ENCODE measurements around the gene WDFY3. TPM values are rescaled to one million over a fixed set of nuclear protein-coding genes. Genes with fewer than 3 reads are reported as not detected.

The WDFY3 gene
- polyA plus RNA-seq, 1 of the 3 experiments (the other 2 are of a cell fraction) = 13.8 TPM

DNA sequence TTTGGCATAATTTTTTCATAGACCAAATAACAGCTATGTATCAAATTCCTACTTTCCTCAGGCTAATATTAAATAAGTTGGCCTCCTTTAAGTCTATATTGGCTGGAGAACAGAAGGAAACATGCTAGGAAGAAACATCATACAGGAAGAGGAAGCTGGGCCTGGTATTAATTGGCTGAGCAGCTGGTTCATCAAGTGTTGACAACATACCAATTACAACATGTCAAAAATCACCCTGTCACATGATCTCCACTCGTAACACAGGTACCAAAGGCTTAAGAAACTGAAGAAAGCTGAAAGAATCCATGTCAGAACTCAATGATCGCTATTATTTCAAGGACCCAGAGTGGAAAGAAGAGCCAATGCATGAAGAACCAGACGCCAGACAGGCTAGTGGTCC, 10.5 kb downstream of the WDFY3 start:
- H4K20me1 ChIP-seq (ENCODE audit: insufficient read depth) = peaks cover 87% of the 10 kb centered on the region
- peaks cover 0 to 6% of the 10 kb centered on the region in 2 experiments; a peak in 3 of 4 replicates for H3K4me1 ChIP-seq (ENCODE audit: control insufficient read depth in 1 of 2, insufficient read depth in 2 of 2, low read depth in 1 of 2, low read length in 1 of 2)
- no peaks in the 10 kb centered on the region for H3K36me3 ChIP-seq (replicated peaks in 1 of 2; ENCODE audit: control insufficient read depth in 1 of 2, insufficient read depth in 2 of 2, low read length in 1 of 2)
- H3F3A ChIP-seq (replicated peaks; ENCODE audit: insufficient read depth) = peaks cover 22% of the 10 kb centered on the region
- H3K9ac ChIP-seq = no peak overlapping the region
- no peak for DNase-seq
- TF ChIP-seq FOXM1 (IDR thresholded peaks at IDR 0.05; ENCODE audit: low read depth) = no peak
- TF ChIP-seq, protein P1, sequence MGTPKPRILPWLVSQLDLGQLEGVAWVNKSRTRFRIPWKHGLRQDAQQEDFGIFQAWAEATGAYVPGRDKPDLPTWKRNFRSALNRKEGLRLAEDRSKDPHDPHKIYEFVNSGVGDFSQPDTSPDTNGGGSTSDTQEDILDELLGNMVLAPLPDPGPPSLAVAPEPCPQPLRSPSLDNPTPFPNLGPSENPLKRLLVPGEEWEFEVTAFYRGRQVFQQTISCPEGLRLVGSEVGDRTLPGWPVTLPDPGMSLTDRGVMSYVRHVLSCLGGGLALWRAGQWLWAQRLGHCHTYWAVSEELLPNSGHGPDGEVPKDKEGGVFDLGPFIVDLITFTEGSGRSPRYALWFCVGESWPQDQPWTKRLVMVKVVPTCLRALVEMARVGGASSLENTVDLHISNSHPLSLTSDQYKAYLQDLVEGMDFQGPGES (IDR thresholded peaks at IDR 0.05; ENCODE audit: low read depth, low read length) = no peak
- TF ChIP-seq, protein P2, sequence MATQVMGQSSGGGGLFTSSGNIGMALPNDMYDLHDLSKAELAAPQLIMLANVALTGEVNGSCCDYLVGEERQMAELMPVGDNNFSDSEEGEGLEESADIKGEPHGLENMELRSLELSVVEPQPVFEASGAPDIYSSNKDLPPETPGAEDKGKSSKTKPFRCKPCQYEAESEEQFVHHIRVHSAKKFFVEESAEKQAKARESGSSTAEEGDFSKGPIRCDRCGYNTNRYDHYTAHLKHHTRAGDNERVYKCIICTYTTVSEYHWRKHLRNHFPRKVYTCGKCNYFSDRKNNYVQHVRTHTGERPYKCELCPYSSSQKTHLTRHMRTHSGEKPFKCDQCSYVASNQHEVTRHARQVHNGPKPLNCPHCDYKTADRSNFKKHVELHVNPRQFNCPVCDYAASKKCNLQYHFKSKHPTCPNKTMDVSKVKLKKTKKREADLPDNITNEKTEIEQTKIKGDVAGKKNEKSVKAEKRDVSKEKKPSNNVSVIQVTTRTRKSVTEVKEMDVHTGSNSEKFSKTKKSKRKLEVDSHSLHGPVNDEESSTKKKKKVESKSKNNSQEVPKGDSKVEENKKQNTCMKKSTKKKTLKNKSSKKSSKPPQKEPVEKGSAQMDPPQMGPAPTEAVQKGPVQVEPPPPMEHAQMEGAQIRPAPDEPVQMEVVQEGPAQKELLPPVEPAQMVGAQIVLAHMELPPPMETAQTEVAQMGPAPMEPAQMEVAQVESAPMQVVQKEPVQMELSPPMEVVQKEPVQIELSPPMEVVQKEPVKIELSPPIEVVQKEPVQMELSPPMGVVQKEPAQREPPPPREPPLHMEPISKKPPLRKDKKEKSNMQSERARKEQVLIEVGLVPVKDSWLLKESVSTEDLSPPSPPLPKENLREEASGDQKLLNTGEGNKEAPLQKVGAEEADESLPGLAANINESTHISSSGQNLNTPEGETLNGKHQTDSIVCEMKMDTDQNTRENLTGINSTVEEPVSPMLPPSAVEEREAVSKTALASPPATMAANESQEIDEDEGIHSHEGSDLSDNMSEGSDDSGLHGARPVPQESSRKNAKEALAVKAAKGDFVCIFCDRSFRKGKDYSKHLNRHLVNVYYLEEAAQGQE (IDR thresholded peaks at IDR 0.05; ENCODE audit: low read depth, low read length) = no peak
- TF ChIP-seq TAF1 (IDR thresholded peaks at IDR 0.05; ENCODE audit: borderline replicate concordance, low read depth, low read length) = no peak
- TF ChIP-seq NRF1 (IDR thresholded peaks at IDR 0.05; ENCODE audit: low read depth, low read length) = no peak
- TF ChIP-seq RFX5 (IDR thresholded peaks at IDR 0.05; ENCODE audit: low read length) = no peak
- no peak for TF ChIP-seq MEF2A (IDR thresholded peaks at IDR 0.05; ENCODE audit: borderline replicate concordance, low read depth)
- no peak for TF ChIP-seq GABPA (IDR thresholded peaks at IDR 0.05; ENCODE audit: low read depth)
- TF ChIP-seq, protein P3, sequence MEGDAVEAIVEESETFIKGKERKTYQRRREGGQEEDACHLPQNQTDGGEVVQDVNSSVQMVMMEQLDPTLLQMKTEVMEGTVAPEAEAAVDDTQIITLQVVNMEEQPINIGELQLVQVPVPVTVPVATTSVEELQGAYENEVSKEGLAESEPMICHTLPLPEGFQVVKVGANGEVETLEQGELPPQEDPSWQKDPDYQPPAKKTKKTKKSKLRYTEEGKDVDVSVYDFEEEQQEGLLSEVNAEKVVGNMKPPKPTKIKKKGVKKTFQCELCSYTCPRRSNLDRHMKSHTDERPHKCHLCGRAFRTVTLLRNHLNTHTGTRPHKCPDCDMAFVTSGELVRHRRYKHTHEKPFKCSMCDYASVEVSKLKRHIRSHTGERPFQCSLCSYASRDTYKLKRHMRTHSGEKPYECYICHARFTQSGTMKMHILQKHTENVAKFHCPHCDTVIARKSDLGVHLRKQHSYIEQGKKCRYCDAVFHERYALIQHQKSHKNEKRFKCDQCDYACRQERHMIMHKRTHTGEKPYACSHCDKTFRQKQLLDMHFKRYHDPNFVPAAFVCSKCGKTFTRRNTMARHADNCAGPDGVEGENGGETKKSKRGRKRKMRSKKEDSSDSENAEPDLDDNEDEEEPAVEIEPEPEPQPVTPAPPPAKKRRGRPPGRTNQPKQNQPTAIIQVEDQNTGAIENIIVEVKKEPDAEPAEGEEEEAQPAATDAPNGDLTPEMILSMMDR (IDR thresholded peaks at IDR 0.05) = no peak
- no peaks in the 10 kb centered on the region for H3K9me2 ChIP-seq
- no peak overlapping the region for H2AFZ ChIP-seq (ENCODE audit: low read depth)
- H3K27ac ChIP-seq (ENCODE audit: low read depth in 2 of 2, low read length in 1 of 2) = no peak overlapping the region
- H3K79me2 ChIP-seq (ENCODE audit: insufficient read depth) = peaks cover 100% of the 10 kb centered on the region
- CTCF ChIA-PET = interaction anchor here (1.8 kb wide), 1 partner anchor 10 kb away, joined by 7 read pairs; the partner anchor contains the start of gene WDFY3
- POLR2A ChIA-PET = no interaction called here
- H3K4me2 ChIP-seq = no peak overlapping the region
- H3K4me3 ChIP-seq (ENCODE audit: low read depth in 2 of 2, low read length in 1 of 2) = no peak overlapping the region
- no peaks in the 10 kb centered on the region for H3K9me3 ChIP-seq
- 96% methylated on average over 3 of the region's 3 CpGs for WGBS (ENCODE audit: low lambda C conversion rate)
- no peaks in the 10 kb centered on the region for H3K27me3 ChIP-seq (ENCODE audit: insufficient read depth)

DNA sequence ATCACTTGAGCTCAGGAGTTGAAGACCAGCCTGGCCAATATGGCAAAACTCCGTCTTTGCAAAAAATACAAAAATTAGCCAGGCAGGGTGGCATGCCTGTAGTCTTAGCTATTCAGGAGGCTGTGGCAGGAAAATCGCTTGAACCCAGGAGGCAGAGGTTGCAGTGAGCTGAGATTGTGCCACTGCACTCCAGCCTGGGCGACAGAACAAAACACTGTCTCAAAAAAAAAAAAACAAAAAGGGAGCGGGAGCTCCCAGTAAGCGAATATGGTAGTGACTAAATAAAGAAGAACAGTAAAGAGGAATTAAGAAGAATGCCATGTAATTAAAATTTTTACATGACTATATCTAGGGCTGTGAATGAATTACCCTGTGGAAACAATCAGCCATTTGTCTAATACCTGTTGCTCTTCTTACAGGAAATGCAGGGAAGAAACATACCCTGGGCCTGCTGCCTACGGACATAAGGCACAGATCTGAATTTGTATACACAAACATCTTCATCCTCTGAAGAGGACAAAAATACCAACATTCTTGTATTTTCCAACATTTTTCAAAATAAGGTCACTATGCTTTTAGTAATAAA, 11.4 kb downstream of the WDFY3 start:
- no peak for DNase-seq
- no peak overlapping the region for H3K4me3 ChIP-seq (ENCODE audit: low read depth in 2 of 2, low read length in 1 of 2)
- H3K9me3 ChIP-seq = no peaks in the 10 kb centered on the region
- H3K4me1 ChIP-seq (ENCODE audit: control insufficient read depth in 1 of 2, insufficient read depth in 2 of 2, low read depth in 1 of 2, low read length in 1 of 2) = peaks cover 0 to 6% of the 10 kb centered on the region in 2 experiments; a peak in 3 of 4 replicates
- POLR2A ChIA-PET = no interaction called here
- no peaks in the 10 kb centered on the region for H3K36me3 ChIP-seq (replicated peaks in 1 of 2; ENCODE audit: control insufficient read depth in 1 of 2, insufficient read depth in 2 of 2, low read length in 1 of 2)
- no peak overlapping the region for H2AFZ ChIP-seq (ENCODE audit: low read depth)
- CTCF ChIA-PET = interaction anchor here (0.6 to 1.1 kb wide), 2 partner anchors 128 to 205 kb away, joined by 3 to 4 read pairs; no protein-coding TSS in a partner anchor
- H3K27me3 ChIP-seq (ENCODE audit: insufficient read depth) = no peaks in the 10 kb centered on the region
- no peak overlapping the region for H3K9ac ChIP-seq
- H3K9me2 ChIP-seq = no peaks in the 10 kb centered on the region
- peaks cover 100% of the 10 kb centered on the region for H3K79me2 ChIP-seq (ENCODE audit: insufficient read depth)
- H4K20me1 ChIP-seq (ENCODE audit: insufficient read depth) = peaks cover 87% of the 10 kb centered on the region
- no peak overlapping the region for H3K27ac ChIP-seq (ENCODE audit: low read depth in 2 of 2, low read length in 1 of 2)
- H3K4me2 ChIP-seq = no peak overlapping the region
- H3F3A ChIP-seq (replicated peaks; ENCODE audit: insufficient read depth) = peaks cover 22% of the 10 kb centered on the region
- 98% methylated on average over 6 of the region's 6 CpGs for WGBS (ENCODE audit: low lambda C conversion rate)
- TF ChIP-seq ELF1 (IDR thresholded peaks at IDR 0.05) (no peak), SIN3A (IDR thresholded peaks at IDR 0.05; ENCODE audit: borderline replicate concordance, low read depth, low read length) (no peak), NRF1 (IDR thresholded peaks at IDR 0.05; ENCODE audit: low read depth, low read length) (no peak), TEAD4 (IDR thresholded peaks at IDR 0.05; ENCODE audit: borderline replicate concordance, insufficient read depth) (no peak), SMC3 (IDR thresholded peaks at IDR 0.05; ENCODE audit: low read depth, low read length) (no peak), NFIC (IDR thresholded peaks at IDR 0.05; ENCODE audit: borderline replicate concordance) (no peak), MXI1 (IDR thresholded peaks at IDR 0.05; ENCODE audit: low read depth, low read length) (no peak), FOXM1 (IDR thresholded peaks at IDR 0.05; ENCODE audit: low read depth) (no peak)
- TF ChIP-seq, protein P4, sequence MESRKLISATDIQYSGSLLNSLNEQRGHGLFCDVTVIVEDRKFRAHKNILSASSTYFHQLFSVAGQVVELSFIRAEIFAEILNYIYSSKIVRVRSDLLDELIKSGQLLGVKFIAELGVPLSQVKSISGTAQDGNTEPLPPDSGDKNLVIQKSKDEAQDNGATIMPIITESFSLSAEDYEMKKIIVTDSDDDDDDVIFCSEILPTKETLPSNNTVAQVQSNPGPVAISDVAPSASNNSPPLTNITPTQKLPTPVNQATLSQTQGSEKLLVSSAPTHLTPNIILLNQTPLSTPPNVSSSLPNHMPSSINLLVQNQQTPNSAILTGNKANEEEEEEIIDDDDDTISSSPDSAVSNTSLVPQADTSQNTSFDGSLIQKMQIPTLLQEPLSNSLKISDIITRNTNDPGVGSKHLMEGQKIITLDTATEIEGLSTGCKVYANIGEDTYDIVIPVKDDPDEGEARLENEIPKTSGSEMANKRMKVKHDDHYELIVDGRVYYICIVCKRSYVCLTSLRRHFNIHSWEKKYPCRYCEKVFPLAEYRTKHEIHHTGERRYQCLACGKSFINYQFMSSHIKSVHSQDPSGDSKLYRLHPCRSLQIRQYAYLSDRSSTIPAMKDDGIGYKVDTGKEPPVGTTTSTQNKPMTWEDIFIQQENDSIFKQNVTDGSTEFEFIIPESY (IDR thresholded peaks at IDR 0.05; ENCODE audit: borderline replicate concordance, low read depth) = no peak
- TF ChIP-seq, protein P5, sequence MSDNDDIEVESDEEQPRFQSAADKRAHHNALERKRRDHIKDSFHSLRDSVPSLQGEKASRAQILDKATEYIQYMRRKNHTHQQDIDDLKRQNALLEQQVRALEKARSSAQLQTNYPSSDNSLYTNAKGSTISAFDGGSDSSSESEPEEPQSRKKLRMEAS (IDR thresholded peaks at IDR 0.05; ENCODE audit: low read depth) = no peak

Data from SK-N-SH (cell line).